Smooth muscle cell (in vitro differentiated cells): ENCODE data around the gene FBXO8. TPM values are rescaled to one million over a fixed set of nuclear protein-coding genes. Genes with fewer than 3 reads are reported as not detected.

Experiments
- DNase-seq: peaks from one replicate; lab custom pipeline; 2025; ENCODE audit not compliant: unreplicated experiment; lab: John Stamatoyannopoulos, UW
- H2AFZ ChIP-seq: fragments of 200-600 bp; sonication (generic); 2 replicates; pipeline ENCODE4 v1.6.0; 2016; ENCODE audit warnings: antibody characterized with exemption, low read depth, mild to moderate bottlenecking
- H3F3A ChIP-seq: fragments of 200-600 bp; sonication (generic); 2 replicates; pipeline ENCODE4 v1.6.0; 2017; ENCODE audit warnings: antibody characterized with exemption, low read depth
- H3K27ac ChIP-seq: fragments of 200-600 bp; sonication (generic); 2 replicates; pipeline ENCODE4 v1.5.1; 2016; ENCODE audit warnings: low read depth, mild to moderate bottlenecking
- H3K27me3 ChIP-seq: fragments of 200-600 bp; sonication (generic); 2 replicates; pipeline ENCODE4 v1.6.1; 2016; ENCODE audit warnings: low read depth, mild to moderate bottlenecking
- H3K36me3 ChIP-seq: fragments of 200-600 bp; sonication (generic); 2 replicates; pipeline ENCODE4 v1.5.1; 2016; ENCODE audit warnings: low read depth
- H3K4me1 ChIP-seq: fragments of 200-600 bp; sonication (generic); 2 replicates; pipeline ENCODE4 v1.5.1; 2016; ENCODE audit warnings: low read depth
- H3K4me2 ChIP-seq: fragments of 200-600 bp; sonication (generic); 2 replicates; pipeline ENCODE4 v1.6.0; 2016; ENCODE audit warnings: mild to moderate bottlenecking
- H3K4me3 ChIP-seq: fragments of 200-600 bp; sonication (generic); 2 replicates; pipeline ENCODE4 v1.5.1; 2016; ENCODE audit warnings: mild to moderate bottlenecking
- H3K79me2 ChIP-seq: fragments of 200-600 bp; sonication (generic); 2 replicates; pipeline ENCODE4 v1.6.0; 2016; ENCODE audit warnings: low read depth, mild to moderate bottlenecking
- H3K9ac ChIP-seq: fragments of 200-600 bp; sonication (generic); 2 replicates; pipeline ENCODE4 v1.6.0; 2016; ENCODE audit warnings: low read depth
- H3K9me3 ChIP-seq: fragments of 200-600 bp; sonication (generic); replicated peaks from 2 replicates; pipeline ENCODE4 v1.5.1; 2016; ENCODE audit warnings: low read depth
- H4K20me1 ChIP-seq: fragments of 200-600 bp; sonication (generic); 2 replicates; pipeline ENCODE4 v1.6.0; 2016; ENCODE audit warnings: low read depth
- CTCF ChIP-seq: fragments of 200-600 bp; sonication (generic); IDR thresholded peaks from 2 replicates; pipeline ENCODE4 v1.5.1; 2017; ENCODE audit warnings: borderline replicate concordance, mild to moderate bottlenecking, antibody characterized with exemption; ENCODE audit not compliant: insufficient read depth, poor library complexity, severe bottlenecking
- WGBS: methylation state at CpG from one replicate; pipeline ENCODE4 v1.1.7; 2016; ENCODE audit warnings: low lambda C conversion rate; 5-methylcytosine and 5-hydroxymethylcytosine counted together
- polyA plus RNA-seq: library from polyadenylated mRNA; unstranded; fragments of >200 nt; fragmentation: Nextera tagmentation; extraction: Ambion mirVana; gene quantifications from 2 replicates; pipeline ENCODE4 v1.2.1, GENCODE V29; 2016
- total RNA-seq: library from RNA; depleted of rRNA; stranded (reverse); fragments of >200 nt; gene quantifications from 2 replicates; pipeline ENCODE4 v1.2.3, GENCODE V29; 2014

The FBXO8 gene
- total and polyA plus RNA-seq, 2 experiments from 2014 or later, result 34.2 to 54.3 TPM

GRCh38 chr4:174317531-174317930 is 34.1 kb upstream of the FBXO8 start:
- Histone ChIP-seq H3K4me3 (no peak overlapping the region), H3F3A (peaks cover 9% of the 10 kb centered on the region), H3K27me3 (no peaks in the 10 kb centered on the region), H3K4me1 (peaks cover 12% of the 10 kb centered on the region), H3K4me2 (peak overlapping the region; percentile 64), H3K9ac (no peak overlapping the region), H3K79me2 (no peaks in the 10 kb centered on the region), H3K36me3 (no peaks in the 10 kb centered on the region), H3K27ac (peak overlapping the region; percentile 37), H4K20me1 (no peaks in the 10 kb centered on the region), H2AFZ (no peak overlapping the region), H3K9me3 (no peaks in the 10 kb centered on the region)
- no peak for TF ChIP-seq CTCF
- DNase-seq, result no peak

GRCh38 chr4:174316954-174317353 is 33.5 kb upstream of the FBXO8 start:
- Histone ChIP-seq H3K9me3 (no peaks in the 10 kb centered on the region), H3K27ac (peak overlapping the region; percentile 50), H3K36me3 (no peaks in the 10 kb centered on the region), H3K4me2 (peak overlapping the region; percentile 64), H3K27me3 (no peaks in the 10 kb centered on the region), H3K9ac (no peak overlapping the region), H4K20me1 (no peaks in the 10 kb centered on the region), H2AFZ (no peak overlapping the region), H3K4me3 (no peak overlapping the region), H3K79me2 (no peaks in the 10 kb centered on the region), H3F3A (peaks cover 9% of the 10 kb centered on the region), H3K4me1 (peaks cover 12% of the 10 kb centered on the region)
- DNase-seq, result no peak
- TF ChIP-seq CTCF, result no peak
- 72% methylated on average over 2 of the region's 2 CpGs for WGBS

GRCh38 chr4:174316546-174316945 is 33.1 kb upstream of the FBXO8 start:
- TF ChIP-seq CTCF, result no peak
- Histone ChIP-seq H2AFZ (no peak overlapping the region), H3K4me1 (peaks cover 12% of the 10 kb centered on the region), H4K20me1 (no peaks in the 10 kb centered on the region), H3K9ac (no peak overlapping the region), H3K4me3 (no peak overlapping the region), H3K36me3 (no peaks in the 10 kb centered on the region), H3K27ac (peak overlapping the region; percentile 50), H3K4me2 (peak overlapping the region; percentile 64), H3K79me2 (no peaks in the 10 kb centered on the region), H3K9me3 (no peaks in the 10 kb centered on the region), H3K27me3 (no peaks in the 10 kb centered on the region), H3F3A (peaks cover 9% of the 10 kb centered on the region)
- no peak for DNase-seq
- 16% methylated on average over 1 of the region's 1 CpG for WGBS

GRCh38 chr4:174314770-174315169 is 31.3 kb upstream of the FBXO8 start:
- H3F3A ChIP-seq, result peaks cover 9% of the 10 kb centered on the region
- no peaks in the 10 kb centered on the region for H3K36me3 ChIP-seq
- no peak overlapping the region for H2AFZ ChIP-seq
- DNase-seq, result peak; percentile 3
- H3K9ac ChIP-seq, result no peak overlapping the region
- no peaks in the 10 kb centered on the region for H3K27me3 ChIP-seq
- H3K4me3 ChIP-seq, result no peak overlapping the region
- WGBS, result 6% methylated on average over 3 of the region's 3 CpGs
- peak overlapping the region; percentile 80 for H3K27ac ChIP-seq
- no peak for TF ChIP-seq CTCF
- no peaks in the 10 kb centered on the region for H4K20me1 ChIP-seq
- no peaks in the 10 kb centered on the region for H3K79me2 ChIP-seq
- no peaks in the 10 kb centered on the region for H3K9me3 ChIP-seq
- H3K4me1 ChIP-seq, result peaks cover 12% of the 10 kb centered on the region
- peak overlapping the region; percentile 41 for H3K4me2 ChIP-seq
